Activated CD4-positive, alpha-beta T cell treated with anti-CD3 and anti-CD28 coated beads, Interleukin-2, amount 10 ng/mL, durations not matched to agents 7 days and 5 days (primary cell): Measurements from ENCODE around the gene MEGF11. TPM values are rescaled to one million over a fixed set of nuclear protein-coding genes. Genes with fewer than 3 reads are reported as not detected.

Experiments
- CTCF ChIA-PET: fragments of 350-600 bp; sonication (Branson Sonifier 250); formaldehyde crosslinking; loops from one replicate; lab custom pipeline; 2021; ENCODE audit warnings: antibody characterized with exemption; lab: Charles Lee
- POLR2A ChIA-PET: fragments of 350-600 bp; sonication (Branson Sonifier 250); formaldehyde crosslinking; loops from one replicate; lab custom pipeline; 2021; ENCODE audit warnings: antibody characterized with exemption; lab: Charles Lee
- DNase-seq: peaks from one replicate; pipeline ENCODE4 v3.0.0-alpha.2; 2020
- H3K27ac Mint-ChIP-seq: one replicate; pipeline ENCODE4 v1.8.0; 2021; ENCODE audit warnings: mild to moderate bottlenecking, moderate library complexity, mixed read lengths
- H3K27me3 Mint-ChIP-seq: one replicate; pipeline ENCODE4 v1.8.0; 2021; ENCODE audit warnings: mixed read lengths
- H3K36me3 Mint-ChIP-seq: one replicate; pipeline ENCODE4 v1.8.0; 2021; ENCODE audit warnings: low read depth, mixed read lengths
- H3K4me1 Mint-ChIP-seq: one replicate; pipeline ENCODE4 v1.8.0; 2021; ENCODE audit warnings: mixed read lengths
- H3K4me3 Mint-ChIP-seq: one replicate; pipeline ENCODE4 v1.8.0; 2021; ENCODE audit warnings: mild to moderate bottlenecking, moderate library complexity, mixed read lengths
- H3K9me3 Mint-ChIP-seq: one replicate; pipeline ENCODE4 v1.8.0; 2021; ENCODE audit warnings: mixed read lengths
- total RNA-seq, 2 experiments: library from RNA; stranded (reverse); gene quantifications; one replicate each; pipeline ENCODE4 v1.2.3, GENCODE V29; 2021

The MEGF11 gene
- total RNA-seq, 2 experiments from 2014 or later, result not detected

DNA sequence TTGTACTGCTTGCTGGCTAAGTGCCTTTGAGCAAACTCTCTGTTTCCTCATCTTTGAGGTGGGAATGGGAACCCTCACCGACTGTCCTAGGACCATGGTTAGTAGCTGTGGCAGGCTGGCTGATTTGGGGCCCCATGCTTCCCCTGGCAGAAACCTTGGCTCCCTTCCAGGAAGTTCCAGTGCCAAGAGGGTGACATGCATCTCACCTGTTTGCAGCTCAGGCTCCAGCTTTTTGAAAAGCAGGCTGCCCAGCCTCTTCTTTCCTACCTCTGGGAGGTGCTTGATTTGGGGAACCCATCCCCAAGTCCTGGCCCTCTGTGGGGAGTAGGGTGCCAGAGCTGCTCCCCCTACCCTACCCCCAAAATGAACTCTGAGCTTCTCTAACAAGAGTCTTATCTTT lies 333.4 kb downstream of the MEGF11 start:
- H3K36me3 Mint-ChIP-seq, result no peaks in the 10 kb centered on the region
- CTCF ChIA-PET, result interaction anchor here (1.5 kb wide), 1 partner anchor 22 kb away, joined by 3 read pairs; no protein-coding TSS in a partner anchor
- POLR2A ChIA-PET, result no interaction called here
- no peaks in the 10 kb centered on the region for H3K27me3 Mint-ChIP-seq
- no peak overlapping the region for H3K27ac Mint-ChIP-seq
- no peaks in the 10 kb centered on the region for H3K9me3 Mint-ChIP-seq
- H3K4me1 Mint-ChIP-seq, result peaks cover 15% of the 10 kb centered on the region
- H3K4me3 Mint-ChIP-seq, result no peak overlapping the region
- DNase-seq, result no peak

DNA sequence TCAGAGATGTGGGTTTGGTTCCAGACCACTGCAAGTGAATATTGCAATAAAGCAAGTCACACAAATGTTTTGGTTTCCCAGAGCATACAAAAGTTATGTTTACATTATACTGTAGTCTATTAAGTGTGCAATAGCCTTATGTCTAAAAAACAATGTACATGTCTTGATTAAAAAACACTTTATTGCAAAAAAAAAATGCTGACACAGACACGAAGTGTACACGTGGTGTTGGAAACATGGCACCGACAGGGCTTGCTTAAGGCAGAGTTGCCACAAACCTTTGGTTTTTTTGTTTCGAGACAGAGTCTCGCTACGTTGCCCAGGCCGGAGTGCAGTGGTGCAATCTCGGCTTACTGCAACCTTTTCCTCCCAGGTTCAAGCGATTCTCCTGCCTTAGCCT lies 334.2 kb downstream of the MEGF11 start:
- no peak overlapping the region for H3K4me3 Mint-ChIP-seq
- DNase-seq, result no peak
- POLR2A ChIA-PET, result no interaction called here
- no peaks in the 10 kb centered on the region for H3K27me3 Mint-ChIP-seq
- H3K27ac Mint-ChIP-seq, result no peak overlapping the region
- H3K4me1 Mint-ChIP-seq, result peaks cover 15% of the 10 kb centered on the region
- no peaks in the 10 kb centered on the region for H3K36me3 Mint-ChIP-seq
- no peaks in the 10 kb centered on the region for H3K9me3 Mint-ChIP-seq
- CTCF ChIA-PET, result no interaction called here

DNA sequence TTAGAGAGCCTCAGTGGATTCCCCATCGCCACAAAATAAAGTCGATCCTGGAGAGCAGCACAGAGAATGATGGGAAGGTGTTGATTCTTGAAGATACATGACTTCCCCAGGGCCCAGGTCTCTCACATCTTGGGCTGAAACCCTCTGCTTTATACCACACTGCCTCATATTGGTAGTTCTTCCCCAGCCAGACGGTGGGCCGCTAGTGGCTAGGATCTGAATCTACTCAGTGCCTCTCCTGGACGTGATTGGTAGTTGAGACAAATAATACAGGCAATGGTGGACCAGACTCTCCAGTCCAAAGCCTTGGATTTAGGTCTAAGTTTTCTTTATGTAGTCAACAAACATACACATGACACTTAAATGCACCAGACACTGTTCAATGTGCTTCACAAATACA lies 334.6 kb downstream of the MEGF11 start:
- ChIA-PET POLR2A (no interaction called here), CTCF (no interaction called here)
- no peak overlapping the region for H3K4me3 Mint-ChIP-seq
- H3K4me1 Mint-ChIP-seq, result peaks cover 15% of the 10 kb centered on the region
- H3K27me3 Mint-ChIP-seq, result no peaks in the 10 kb centered on the region
- no peak overlapping the region for H3K27ac Mint-ChIP-seq
- no peak for DNase-seq
- no peaks in the 10 kb centered on the region for H3K36me3 Mint-ChIP-seq
- no peaks in the 10 kb centered on the region for H3K9me3 Mint-ChIP-seq

DNA sequence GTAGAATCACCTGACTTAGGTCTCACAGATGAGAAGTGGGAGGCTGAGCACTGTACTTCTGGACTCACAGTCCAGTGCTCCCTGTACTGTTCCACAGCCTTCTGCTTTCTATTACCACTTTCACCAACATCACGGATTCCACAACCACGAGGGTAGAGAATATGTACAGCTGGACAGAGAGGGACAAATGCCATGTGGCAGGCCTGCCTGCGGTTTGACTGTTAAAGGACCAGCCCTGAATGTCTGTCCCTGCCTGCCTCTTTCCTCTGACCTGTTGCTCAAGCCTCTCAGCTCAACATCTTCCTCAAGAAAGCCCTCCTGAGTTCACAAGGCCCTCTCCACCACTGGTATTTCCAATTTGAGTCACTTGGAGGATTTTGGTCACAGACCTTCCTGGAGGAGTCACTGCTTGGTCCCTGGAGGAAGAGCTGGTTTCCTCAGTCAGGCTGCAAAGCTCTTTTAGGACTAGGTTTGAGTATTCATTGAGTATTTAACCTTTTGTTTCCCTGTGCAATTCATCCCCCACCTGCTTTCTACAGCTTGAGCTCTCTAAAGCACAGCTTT lies 335.1 kb downstream of the MEGF11 start:
- H3K27ac Mint-ChIP-seq, result no peak overlapping the region
- ChIA-PET POLR2A (no interaction called here), CTCF (no interaction called here)
- no peaks in the 10 kb centered on the region for H3K36me3 Mint-ChIP-seq
- peaks cover 15% of the 10 kb centered on the region for H3K4me1 Mint-ChIP-seq
- DNase-seq, result no peak
- no peaks in the 10 kb centered on the region for H3K9me3 Mint-ChIP-seq
- H3K4me3 Mint-ChIP-seq, result no peak overlapping the region
- H3K27me3 Mint-ChIP-seq, result no peaks in the 10 kb centered on the region

- ChIA-PET CTCF (interaction anchor here (1.3 kb wide), 1 partner anchor 55 kb away, joined by 4 read pairs; no protein-coding TSS in a partner anchor), POLR2A (no interaction called here)
- Mint-ChIP-seq H3K4me3 (no peak overlapping the region), H3K9me3 (no peaks in the 10 kb centered on the region), H3K36me3 (no peaks in the 10 kb centered on the region), H3K4me1 (peaks cover 15% of the 10 kb centered on the region), H3K27me3 (no peaks in the 10 kb centered on the region), H3K27ac (no peak overlapping the region)
- DNase-seq, result no peak
These were observed 335.6 kb downstream of the MEGF11 start for GRCh38 chr15:65917936-65918335.

- H3K27ac Mint-ChIP-seq, result no peak overlapping the region
- H3K4me1 Mint-ChIP-seq, result peaks cover 15% of the 10 kb centered on the region
- H3K9me3 Mint-ChIP-seq, result no peaks in the 10 kb centered on the region
- no peak overlapping the region for H3K4me3 Mint-ChIP-seq
- ChIA-PET POLR2A (no interaction called here), CTCF (interaction anchor here (1.3 to 2.0 kb wide), 2 partner anchors 7 to 55 kb away, joined by 4 to 7 read pairs; no protein-coding TSS in a partner anchor)
- DNase-seq, result no peak
- H3K36me3 Mint-ChIP-seq, result no peaks in the 10 kb centered on the region
- H3K27me3 Mint-ChIP-seq, result no peaks in the 10 kb centered on the region
These were observed 336.2 kb downstream of the MEGF11 start for GRCh38 chr15:65917407-65917756.

DNA sequence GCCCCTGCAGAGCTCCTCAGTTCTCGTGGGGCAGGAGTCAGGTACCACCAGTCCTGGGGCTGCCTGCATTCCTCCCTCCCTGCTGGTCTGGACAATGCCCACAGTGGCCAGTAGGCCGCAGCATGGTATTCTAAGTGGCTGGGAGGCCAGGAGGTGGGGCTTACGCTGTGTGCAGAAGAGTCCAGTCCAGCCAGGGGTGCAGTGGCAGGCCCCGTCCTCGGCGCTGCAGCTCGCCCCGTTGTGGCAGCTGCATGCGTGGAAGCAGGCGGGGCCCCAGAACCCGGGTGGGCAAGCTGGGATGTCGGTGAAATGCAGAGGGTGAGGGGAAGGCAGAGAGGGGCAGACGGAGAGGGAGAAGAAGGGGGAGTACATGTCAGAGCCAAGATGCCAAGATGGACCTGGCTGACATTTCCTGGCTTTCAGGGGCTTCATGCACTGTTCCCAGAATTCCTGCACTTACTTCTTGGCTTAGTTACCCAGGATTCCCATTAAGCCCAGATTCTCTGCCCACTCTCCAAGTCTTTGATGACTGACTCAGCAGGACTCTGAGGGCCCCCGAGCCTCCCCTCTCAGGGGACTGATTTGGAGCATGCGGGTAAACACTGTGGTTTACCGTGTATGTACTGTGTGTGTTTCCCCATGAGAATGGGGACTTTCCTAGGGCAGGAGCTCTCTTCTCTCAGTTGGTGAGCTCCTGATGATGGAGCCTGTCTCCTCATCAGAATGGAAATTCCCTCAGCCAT lies 336.7 kb downstream of the MEGF11 start:
- DNase-seq, result peak; percentile 31
- Mint-ChIP-seq H3K27ac (no peak overlapping the region), H3K36me3 (no peaks in the 10 kb centered on the region), H3K27me3 (no peaks in the 10 kb centered on the region), H3K9me3 (no peaks in the 10 kb centered on the region), H3K4me1 (peaks cover 15% of the 10 kb centered on the region), H3K4me3 (no peak overlapping the region)
- POLR2A ChIA-PET, result no interaction called here
- CTCF ChIA-PET, result interaction anchor here (1.0 to 2.0 kb wide), 3 partner anchors 8 to 54 kb away, joined by 3 to 7 read pairs (median 4); no protein-coding TSS in a partner anchor

DNA sequence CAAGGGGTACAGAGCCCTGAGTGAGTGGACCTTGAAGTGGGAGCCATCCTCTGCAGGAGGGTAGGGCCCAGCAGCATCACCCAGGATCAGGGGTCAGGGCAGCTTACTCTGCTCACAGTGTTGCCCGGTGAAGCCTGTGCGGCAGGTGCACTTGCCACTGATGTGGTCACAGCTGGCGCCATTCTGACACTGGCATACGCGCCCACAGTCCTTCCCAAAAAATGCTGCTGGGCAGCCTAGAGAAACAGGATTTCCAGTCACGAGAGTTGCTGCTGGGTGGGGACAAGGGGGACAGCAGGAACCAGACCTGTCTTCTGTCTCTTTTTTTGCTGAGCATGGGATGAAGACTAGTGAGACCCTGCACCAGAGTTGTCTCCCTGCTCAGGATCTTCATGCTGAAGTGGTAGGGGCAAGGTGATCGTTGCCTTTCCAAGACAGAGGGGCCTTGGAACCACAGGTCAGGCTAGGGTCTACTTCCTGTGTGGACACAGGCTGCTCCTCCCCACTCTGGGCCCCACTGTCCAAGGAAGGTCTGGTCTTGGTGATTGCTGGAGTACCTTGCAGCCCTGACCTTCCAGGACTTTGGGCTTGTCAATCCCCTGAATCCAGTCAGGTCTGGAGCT lies 337.4 kb downstream of the MEGF11 start:
- DNase-seq, result no peak
- ChIA-PET CTCF (interaction anchor here (1.0 to 2.0 kb wide), 2 partner anchors 9 to 14 kb away, joined by 3 to 7 read pairs; no protein-coding TSS in a partner anchor), POLR2A (no interaction called here)
- Mint-ChIP-seq H3K27me3 (no peaks in the 10 kb centered on the region), H3K36me3 (no peaks in the 10 kb centered on the region), H3K4me1 (peaks cover 15% of the 10 kb centered on the region), H3K9me3 (no peaks in the 10 kb centered on the region), H3K27ac (no peak overlapping the region), H3K4me3 (no peak overlapping the region)

DNA sequence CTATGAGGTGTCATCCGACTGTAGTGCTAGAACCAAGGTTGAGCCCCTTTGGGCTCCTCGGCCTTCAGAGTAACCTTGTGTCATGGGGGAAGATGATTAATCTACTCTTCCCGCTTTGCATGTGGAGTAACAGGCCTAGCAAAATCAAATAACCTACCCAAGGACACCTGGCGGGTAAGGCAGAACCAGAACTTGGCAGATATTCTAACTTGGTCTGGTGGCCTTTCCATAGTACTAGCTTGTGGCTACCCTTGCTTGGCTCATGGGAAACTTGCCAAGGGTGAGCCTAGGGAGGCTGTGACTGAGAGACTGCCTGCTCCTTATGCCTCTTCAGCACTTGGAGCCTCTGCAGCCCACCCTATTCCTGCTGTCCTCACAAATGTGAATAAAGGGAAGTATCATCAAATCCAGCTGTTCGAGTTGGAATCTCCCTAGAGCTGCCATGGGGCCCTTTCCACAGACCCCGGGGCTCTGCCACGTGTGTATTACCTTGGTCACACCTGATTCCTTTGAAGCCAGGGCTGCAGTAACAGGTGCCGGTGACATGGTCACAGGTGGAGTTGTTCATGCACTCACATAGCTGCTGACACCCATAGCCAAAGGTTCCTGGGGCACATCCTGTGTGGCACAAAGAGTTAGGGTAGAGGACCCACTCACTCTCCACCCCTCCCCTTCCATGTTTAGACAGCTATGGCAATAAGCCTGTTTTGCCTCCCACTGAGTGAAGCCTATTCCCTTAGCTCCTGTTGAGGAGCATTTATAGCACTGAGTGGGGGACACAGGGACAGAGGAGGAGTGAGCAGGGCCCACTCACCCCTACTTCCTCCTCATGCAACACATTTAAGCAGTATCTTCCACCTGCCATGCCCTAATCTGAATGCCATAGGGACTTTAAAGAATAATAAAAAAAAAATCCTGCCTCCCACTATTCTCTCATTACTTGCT lies 338.3 kb downstream of the MEGF11 start:
- Mint-ChIP-seq H3K4me3 (no peak overlapping the region), H3K27ac (no peak overlapping the region), H3K4me1 (peaks cover 15% of the 10 kb centered on the region), H3K36me3 (no peaks in the 10 kb centered on the region), H3K9me3 (no peaks in the 10 kb centered on the region), H3K27me3 (no peaks in the 10 kb centered on the region)
- ChIA-PET POLR2A (no interaction called here), CTCF (interaction anchor here (2.0 kb wide), 1 partner anchor 10 kb away, joined by 7 read pairs; no protein-coding TSS in a partner anchor)
- DNase-seq, result no peak

DNA sequence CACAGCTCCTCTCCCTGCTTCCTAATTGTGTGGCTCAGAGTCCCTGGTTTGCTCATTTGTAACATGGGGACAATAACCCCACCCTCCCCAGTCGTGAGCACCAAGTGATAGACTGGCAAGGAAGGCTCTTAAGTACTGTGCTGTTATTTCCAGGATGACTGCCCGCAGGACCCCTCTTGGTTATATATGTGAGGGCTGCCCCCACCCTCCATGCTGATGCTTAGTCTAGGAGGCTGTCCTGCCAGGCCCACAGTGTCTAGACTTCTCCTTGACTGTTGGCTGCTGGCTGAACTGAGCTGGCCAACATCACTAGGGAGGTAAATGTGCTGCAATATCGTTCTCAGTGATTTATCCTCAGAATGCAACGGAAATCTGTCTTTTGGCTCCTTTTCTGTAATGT lies 339.2 kb downstream of the MEGF11 start:
- no peak overlapping the region for H3K27ac Mint-ChIP-seq
- H3K4me3 Mint-ChIP-seq, result no peak overlapping the region
- no peaks in the 10 kb centered on the region for H3K9me3 Mint-ChIP-seq
- no peaks in the 10 kb centered on the region for H3K36me3 Mint-ChIP-seq
- H3K4me1 Mint-ChIP-seq, result peaks cover 15% of the 10 kb centered on the region
- POLR2A ChIA-PET, result interaction anchor here (0.6 kb wide), 1 partner anchor 493 kb away, joined by 3 read pairs; no protein-coding TSS in a partner anchor
- no peaks in the 10 kb centered on the region for H3K27me3 Mint-ChIP-seq
- DNase-seq, result no peak
- CTCF ChIA-PET, result no interaction called here

GRCh38 chr15:65913631-65914199 lies 339.8 kb downstream of the MEGF11 start:
- ChIA-PET POLR2A (interaction anchor here (0.6 kb wide), 1 partner anchor 493 kb away, joined by 3 read pairs; no protein-coding TSS in a partner anchor), CTCF (interaction anchor here (1.3 kb wide), 1 partner anchor 8 kb away, joined by 6 read pairs; no protein-coding TSS in a partner anchor)
- H3K9me3 Mint-ChIP-seq, result no peaks in the 10 kb centered on the region
- no peak for DNase-seq
- no peak overlapping the region for H3K27ac Mint-ChIP-seq
- H3K4me3 Mint-ChIP-seq, result no peak overlapping the region
- H3K4me1 Mint-ChIP-seq, result peaks cover 13% of the 10 kb centered on the region
- H3K36me3 Mint-ChIP-seq, result no peaks in the 10 kb centered on the region
- no peaks in the 10 kb centered on the region for H3K27me3 Mint-ChIP-seq

- no peak for DNase-seq
- Mint-ChIP-seq H3K4me3 (no peak overlapping the region), H3K36me3 (no peaks in the 10 kb centered on the region), H3K4me1 (peaks cover 8% of the 10 kb centered on the region), H3K9me3 (no peaks in the 10 kb centered on the region), H3K27me3 (no peaks in the 10 kb centered on the region), H3K27ac (no peak overlapping the region)
- CTCF ChIA-PET, result interaction anchor here (1.3 kb wide), 1 partner anchor 9 kb away, joined by 6 read pairs; no protein-coding TSS in a partner anchor
- POLR2A ChIA-PET, result no interaction called here
These were observed 341.3 kb downstream of the MEGF11 start for GRCh38 chr15:65912235-65912634.
